Body of pancreas (tissue), 4 donors: Measurements from ENCODE around the gene FAM47E.

ENCODE experiments used
- POLR2A ChIP-seq, 3 donors: fragments of 450-650 bp; IDR thresholded peaks; one replicate each; pipeline ENCODE4 v1.6.1; 2016; ENCODE audit warnings: antibody characterized with exemption in 3 of 3, mild to moderate bottlenecking in 2 of 3
- TF ChIP-seq, protein P1 (sequence below), 7 experiments: fragments of 450-650 bp in 4 of 7; fragments of 200-600 bp in 3 of 7; sonication (generic) in 3 of 7; IDR thresholded peaks; one replicate each; pipeline ENCODE4 v1.5.1; 2016 to 2019; ENCODE audit warnings: antibody characterized with exemption in 7 of 7

DNA sequence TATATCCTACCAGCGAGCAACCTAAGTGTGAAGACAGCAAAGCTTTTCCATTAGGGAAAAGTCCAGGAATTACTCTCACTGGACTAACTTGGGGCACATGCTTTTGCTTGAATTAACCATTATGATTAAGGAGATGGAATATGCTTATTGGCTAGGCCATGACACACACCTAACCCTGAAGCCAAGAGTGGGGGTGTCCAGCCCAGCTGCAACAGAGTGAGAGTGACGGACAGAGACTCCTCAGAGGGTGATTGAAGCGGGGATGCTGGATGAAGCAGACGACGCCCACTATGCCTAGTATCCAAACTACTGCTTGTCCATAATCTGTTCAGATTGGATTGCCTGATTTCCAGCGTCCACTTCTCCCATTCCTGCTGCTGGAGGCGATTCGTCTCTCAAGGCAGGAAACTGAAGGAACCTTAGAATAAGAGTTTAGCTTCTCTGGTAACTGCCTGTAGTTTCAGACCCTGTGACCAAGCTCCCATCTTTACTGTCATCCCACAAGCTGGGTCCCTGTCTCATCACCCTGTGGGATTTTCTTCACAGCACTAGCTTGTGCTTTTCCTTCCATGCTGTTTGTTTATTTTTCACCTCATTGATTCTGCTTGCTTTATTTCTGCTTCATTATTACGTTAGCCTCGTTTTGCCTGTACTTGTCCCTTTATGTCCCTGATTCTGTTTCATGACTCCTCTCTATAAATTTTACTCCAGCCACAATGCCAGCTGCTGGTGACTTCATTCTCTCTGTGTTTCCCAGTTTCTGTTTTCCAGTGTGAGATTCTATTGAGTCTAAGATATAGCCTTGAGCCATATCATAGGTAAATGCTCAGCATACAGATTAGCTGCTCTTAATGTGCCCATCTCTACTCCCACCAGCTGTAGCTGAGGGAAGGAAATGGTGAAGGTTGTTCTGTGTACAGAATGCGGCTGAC lies 19.0 kb downstream of the FAM47E start:
- TF ChIP-seq, protein P1, sequence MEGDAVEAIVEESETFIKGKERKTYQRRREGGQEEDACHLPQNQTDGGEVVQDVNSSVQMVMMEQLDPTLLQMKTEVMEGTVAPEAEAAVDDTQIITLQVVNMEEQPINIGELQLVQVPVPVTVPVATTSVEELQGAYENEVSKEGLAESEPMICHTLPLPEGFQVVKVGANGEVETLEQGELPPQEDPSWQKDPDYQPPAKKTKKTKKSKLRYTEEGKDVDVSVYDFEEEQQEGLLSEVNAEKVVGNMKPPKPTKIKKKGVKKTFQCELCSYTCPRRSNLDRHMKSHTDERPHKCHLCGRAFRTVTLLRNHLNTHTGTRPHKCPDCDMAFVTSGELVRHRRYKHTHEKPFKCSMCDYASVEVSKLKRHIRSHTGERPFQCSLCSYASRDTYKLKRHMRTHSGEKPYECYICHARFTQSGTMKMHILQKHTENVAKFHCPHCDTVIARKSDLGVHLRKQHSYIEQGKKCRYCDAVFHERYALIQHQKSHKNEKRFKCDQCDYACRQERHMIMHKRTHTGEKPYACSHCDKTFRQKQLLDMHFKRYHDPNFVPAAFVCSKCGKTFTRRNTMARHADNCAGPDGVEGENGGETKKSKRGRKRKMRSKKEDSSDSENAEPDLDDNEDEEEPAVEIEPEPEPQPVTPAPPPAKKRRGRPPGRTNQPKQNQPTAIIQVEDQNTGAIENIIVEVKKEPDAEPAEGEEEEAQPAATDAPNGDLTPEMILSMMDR (IDR thresholded peaks at IDR 0.05): no peak
- TF ChIP-seq POLR2A (IDR thresholded peaks at IDR 0.05): no peak
